HFFc6 (cell line): ENCODE results near the gene RASSF5. TPM values are rescaled to one million over a fixed set of nuclear protein-coding genes. Genes with fewer than 3 reads are reported as not detected.

ENCODE experiments used
- DNase-seq: peaks from one replicate; pipeline ENCODE4 v3.0.0-alpha.2; 2018
- H3K27ac Mint-ChIP-seq: 2 replicates; pipeline ENCODE4 v1.8.0; 2020; ENCODE audit warnings: mild to moderate bottlenecking, mixed read lengths
- H3K27me3 Mint-ChIP-seq: 2 replicates; pipeline ENCODE4 v1.8.0; 2021; ENCODE audit warnings: mild to moderate bottlenecking, moderate library complexity, mixed read lengths; ENCODE audit not compliant: insufficient read depth
- H3K36me3 Mint-ChIP-seq: 2 replicates; pipeline ENCODE4 v1.8.0; 2021; ENCODE audit warnings: low read depth, mixed read lengths
- H3K4me1 Mint-ChIP-seq: 2 replicates; pipeline ENCODE4 v1.8.0; 2020; ENCODE audit warnings: low read depth, mixed read lengths
- H3K4me3 Mint-ChIP-seq: 2 replicates; pipeline ENCODE4 v1.8.0; 2020; ENCODE audit warnings: mild to moderate bottlenecking, moderate library complexity, mixed read lengths
- H3K9me3 Mint-ChIP-seq: 2 replicates; pipeline ENCODE4 v1.8.0; 2020; ENCODE audit warnings: mild to moderate bottlenecking, mixed read lengths
- CTCF ChIP-seq: fragments of 200-600 bp; sonication (generic); IDR thresholded peaks from 2 replicates; pipeline ENCODE4 v1.5.0; 2021; ENCODE audit warnings: antibody characterized with exemption, mild to moderate bottlenecking
- total RNA-seq, 6 experiments: library from RNA; stranded (reverse); fragmentation: NEBNext Ultra II Directional; extraction: Animal tissue kit (Norgen Biotek cat#: 25700); gene quantifications; 2 replicates in 1 of 6; 3 replicates in 5 of 6; pipeline ENCODE4 v1.2.3, GENCODE V29; 2021

The RASSF5 gene
- total RNA-seq, 6 experiments from 2014 or later = 0.52 to 1.1 (median 0.82) TPM

GRCh38 chr1:206600527-206600926 lies 93.2 kb downstream of the RASSF5 start:
- Mint-ChIP-seq H3K36me3 (peaks cover 11% of the 10 kb centered on the region), H3K9me3 (no peaks in the 10 kb centered on the region), H3K27me3 (peaks cover 2% of the 10 kb centered on the region; the same call in 1 of the 2 replicates), H3K4me3 (no peak overlapping the region), H3K27ac (no peak overlapping the region), H3K4me1 (no peaks in the 10 kb centered on the region)
- TF ChIP-seq CTCF = no peak
- no peak for DNase-seq

GRCh38 chr1:206604861-206605260 lies 97.5 kb downstream of the RASSF5 start:
- H3K4me3 Mint-ChIP-seq = no peak overlapping the region
- no peak for TF ChIP-seq CTCF
- no peak for DNase-seq
- H3K4me1 Mint-ChIP-seq = no peaks in the 10 kb centered on the region
- H3K27me3 Mint-ChIP-seq = no peaks in the 10 kb centered on the region
- no peaks in the 10 kb centered on the region for H3K9me3 Mint-ChIP-seq
- no peak overlapping the region for H3K27ac Mint-ChIP-seq
- peaks cover 13% of the 10 kb centered on the region for H3K36me3 Mint-ChIP-seq

GRCh38 chr1:206606867-206607266 lies 99.5 kb downstream of the RASSF5 start:
- peaks cover 25% of the 10 kb centered on the region for H3K36me3 Mint-ChIP-seq
- DNase-seq = peak; percentile 55
- no peaks in the 10 kb centered on the region for H3K9me3 Mint-ChIP-seq

GRCh38 chr1:206608108-206608698 lies 100.9 kb downstream of the RASSF5 start:
- peak; percentile 90 for TF ChIP-seq CTCF

More at GRCh38 chr1:206606867-206607266, 99.5 kb downstream of the RASSF5 start:
- H3K27ac Mint-ChIP-seq = no peak overlapping the region
- peaks cover 13% of the 10 kb centered on the region for H3K4me1 Mint-ChIP-seq
- H3K4me3 Mint-ChIP-seq = no peak overlapping the region
- no peaks in the 10 kb centered on the region for H3K27me3 Mint-ChIP-seq
- peak; percentile 80 for TF ChIP-seq CTCF

GRCh38 chr1:206609229-206609991 lies 102.1 kb downstream of the RASSF5 start:
- Mint-ChIP-seq H3K4me3 (no peak overlapping the region), H3K27me3 (no peaks in the 10 kb centered on the region), H3K4me1 (peaks cover 15% of the 10 kb centered on the region), H3K27ac (peak overlapping the region; percentile 49), H3K9me3 (no peaks in the 10 kb centered on the region), H3K36me3 (peaks cover 25% of the 10 kb centered on the region)
- no peak for TF ChIP-seq CTCF
- no peak for DNase-seq

More at GRCh38 chr1:206608108-206608698, 100.9 kb downstream of the RASSF5 start:
- H3K36me3 Mint-ChIP-seq = peaks cover 25% of the 10 kb centered on the region
- no peaks in the 10 kb centered on the region for H3K27me3 Mint-ChIP-seq
- H3K4me3 Mint-ChIP-seq = no peak overlapping the region
- no peaks in the 10 kb centered on the region for H3K9me3 Mint-ChIP-seq
- peaks cover 15% of the 10 kb centered on the region for H3K4me1 Mint-ChIP-seq
- peak; percentile 30 for DNase-seq
- no peak overlapping the region for H3K27ac Mint-ChIP-seq
